Right forelimb (tissue), 1 donor: Measurements from ENCODE around the gene SDHAF2.
"Not testable (repeated sequence)": the region's sequence is repeated elsewhere in the genome, so short reads cannot be mapped to it uniquely, and the experiment has no call there.

Experiments used
- DNase-seq: peaks from one replicate; pipeline ENCODE4 v3.0.0-alpha.2; 2018

Gene SDHAF2

GRCh38 chr11:61425367-61426131 is 4.4 kb upstream of the SDHAF2 start:
- DNase-seq: no peak

GRCh38 chr11:61429346-61429690 is 606 bp upstream of the SDHAF2 start:
- DNase-seq: peak; percentile 85

- not testable (repeated sequence) for DNase-seq
Observed at GRCh38 chr11:61430839-61431238, 915 bp downstream of the SDHAF2 start.

- no peak for DNase-seq
Observed at GRCh38 chr11:61437496-61437895, 7.6 kb downstream of the SDHAF2 start.

- no peak for DNase-seq
Observed at GRCh38 chr11:61439615-61440014, 9.7 kb downstream of the SDHAF2 start.

GRCh38 chr11:61442616-61443015 is 12.7 kb downstream of the SDHAF2 start:
- no peak for DNase-seq

GRCh38 chr11:61445516-61445915 is 15.6 kb downstream of the SDHAF2 start:
- no peak for DNase-seq

GRCh38 chr11:61446211-61446651 is 16.3 kb downstream of the SDHAF2 start:
- peak; percentile 88 for DNase-seq

- no peak for DNase-seq
Observed at GRCh38 chr11:61447601-61448551, 18.0 kb downstream of the SDHAF2 start.

GRCh38 chr11:61448552-61448927 is 18.6 kb downstream of the SDHAF2 start:
- DNase-seq: no peak

GRCh38 chr11:61452825-61453224 is 22.9 kb downstream of the SDHAF2 start:
- no peak for DNase-seq

GRCh38 chr11:61453695-61454094 is 23.8 kb downstream of the SDHAF2 start:
- DNase-seq: peak; percentile 62

GRCh38 chr11:61454520-61454919 is 24.6 kb downstream of the SDHAF2 start:
- DNase-seq: no peak

GRCh38 chr11:61460474-61460881 is 30.6 kb downstream of the SDHAF2 start:
- peak; percentile 73 for DNase-seq

GRCh38 chr11:61460986-61461385 is 31.1 kb downstream of the SDHAF2 start:
- DNase-seq: no peak

- not testable (repeated sequence) for DNase-seq
Observed at GRCh38 chr11:61467602-61468001, 37.7 kb downstream of the SDHAF2 start.

GRCh38 chr11:61468002-61468401 is 38.1 kb downstream of the SDHAF2 start:
- DNase-seq: no peak

- no peak for DNase-seq
Observed at GRCh38 chr11:61472282-61472681, 42.4 kb downstream of the SDHAF2 start.

- DNase-seq: no peak
Observed at GRCh38 chr11:61472868-61473267, 42.9 kb downstream of the SDHAF2 start.

- no peak for DNase-seq
Observed at GRCh38 chr11:61473370-61474012, 43.6 kb downstream of the SDHAF2 start.

- no peak for DNase-seq
Observed at GRCh38 chr11:61474013-61474643, 44.2 kb downstream of the SDHAF2 start.

- no peak for DNase-seq
Observed at GRCh38 chr11:61475433-61475832, 45.5 kb downstream of the SDHAF2 start.

- no peak for DNase-seq
Observed at GRCh38 chr11:61476371-61476770, 46.4 kb downstream of the SDHAF2 start.
